HepG2 (cell line): ENCODE measurements around the gene CDC25C. TPM values are rescaled to one million over a fixed set of nuclear protein-coding genes. Genes with fewer than 3 reads are reported as not detected.

ENCODE experiments used
- FOXA3 ChIP-seq: IDR thresholded peaks from 2 replicates; pipeline ENCODE4 v1.6.1; 2016; ENCODE audit warnings: missing genetic modification reagents, missing compliant biosample characterization
- HCFC1 ChIP-seq: fragments of 150-350 bp; IDR thresholded peaks from 2 replicates; pipeline ENCODE4 v1.6.1; 2014; ENCODE audit warnings: low read depth, low read length
- IRF2 ChIP-seq: IDR thresholded peaks from 2 replicates; pipeline ENCODE4 v1.6.1; 2018; ENCODE audit warnings: missing genetic modification reagents, missing compliant biosample characterization
- JUND ChIP-seq: sonication (generic); formaldehyde crosslinking; IDR thresholded peaks from 2 replicates; pipeline ENCODE4 v1.8.0; 2022; ENCODE audit warnings: mild to moderate bottlenecking, missing genetic modification reagents
- KLF12 ChIP-seq: sonication (generic); formaldehyde crosslinking; IDR thresholded peaks from 2 replicates; pipeline ENCODE4 v1.4.0; 2020; ENCODE audit warnings: missing genetic modification reagents, borderline replicate concordance
- RFXAP ChIP-seq: sonication (generic); formaldehyde crosslinking; IDR thresholded peaks from 2 replicates; pipeline ENCODE4 v1.4.0; 2020; ENCODE audit warnings: missing genetic modification reagents, borderline replicate concordance
- SMAD3 ChIP-seq: sonication (generic); formaldehyde crosslinking; IDR thresholded peaks from 2 replicates; pipeline ENCODE4 v1.4.0; 2020; ENCODE audit warnings: missing genetic modification reagents
- XRCC5 ChIP-seq: fragments of 200-400 bp; formaldehyde crosslinking; optimal IDR thresholded peaks from 2 replicates; pipeline ENCODE3; 2017; ENCODE audit warnings: mild to moderate bottlenecking, low read length
- ZKSCAN5 ChIP-seq: sonication (generic); formaldehyde crosslinking; IDR thresholded peaks from 2 replicates; pipeline ENCODE4 v1.5.1; 2020; ENCODE audit warnings: mild to moderate bottlenecking, missing genetic modification reagents
- ZNF281 ChIP-seq: sonication (generic); formaldehyde crosslinking; IDR thresholded peaks from 2 replicates; pipeline ENCODE4 v1.4.0; 2020; ENCODE audit warnings: missing genetic modification reagents, borderline replicate concordance
- ZNF468 ChIP-seq: sonication (generic); formaldehyde crosslinking; IDR thresholded peaks from 2 replicates; pipeline ENCODE4 v1.8.0; 2022; ENCODE audit warnings: mild to moderate bottlenecking, moderate library complexity, missing genetic modification reagents
- ZNF543 ChIP-seq: sonication (generic); formaldehyde crosslinking; IDR thresholded peaks from 2 replicates; pipeline ENCODE4 v1.4.0; 2020; ENCODE audit warnings: mild to moderate bottlenecking, missing genetic modification reagents
- ZNF598 ChIP-seq: sonication (generic); formaldehyde crosslinking; IDR thresholded peaks from 2 replicates; pipeline ENCODE4 v1.5.1; 2020; ENCODE audit warnings: mild to moderate bottlenecking, missing genetic modification reagents, borderline replicate concordance
- ZNF644 ChIP-seq: IDR thresholded peaks from 2 replicates; pipeline ENCODE4 v1.6.1; 2016; ENCODE audit warnings: low read depth
- ZNF788 ChIP-seq: sonication (generic); formaldehyde crosslinking; IDR thresholded peaks from 2 replicates; pipeline ENCODE4 v1.5.0; 2020; ENCODE audit warnings: mild to moderate bottlenecking, missing genetic modification reagents, borderline replicate concordance
- ZNF816 ChIP-seq: sonication (generic); formaldehyde crosslinking; IDR thresholded peaks from 2 replicates; pipeline ENCODE4 v1.8.0; 2022; ENCODE audit warnings: missing genetic modification reagents, mild to moderate bottlenecking, borderline replicate concordance
- polyA plus RNA-seq, 8 experiments: library from polyadenylated mRNA; depleted of rRNA in 3 of 8; stranded (reverse) in 7 of 8; unstranded in 1 of 8; fragments of >200 nt; fragmentation: Illumina TruSeq in 4 of 8; extraction: Trizol in 4 of 8; gene quantifications; 2 replicates each; pipeline versions ENCODE4 v1.2.1 to v1.2.3, GENCODE V29; 2011 to 2016; ENCODE audit warnings: low read depth in 4 of 8, missing spikeins in 1 of 8, mixed read lengths in 1 of 8; ENCODE audit not compliant: insufficient read depth in 1 of 8
- total RNA-seq, 5 experiments: library from RNA; depleted of rRNA; stranded (reverse); fragments of >200 nt; fragmentation: Illumina TruSeq; extraction: Trizol; gene quantifications; 2 replicates each; pipeline ENCODE4 v1.2.3, GENCODE V29; 2016; ENCODE audit warnings: low read depth in 1 of 5
- TF ChIP-seq, protein P1 (sequence below): sonication (generic); formaldehyde crosslinking; IDR thresholded peaks from 2 replicates; pipeline ENCODE4 v1.8.1; 2023; ENCODE audit warnings: mild to moderate bottlenecking, missing genetic modification reagents
- TF ChIP-seq, protein P2 (sequence below): IDR thresholded peaks from 2 replicates; pipeline ENCODE4 v1.6.1; 2016; ENCODE audit warnings: low read depth, missing genetic modification reagents, missing compliant biosample characterization

Gene CDC25C
- total and polyA plus RNA-seq, 2 of the 13 experiments (the other 11 are each of a cell fraction or from before 2014, with no cell fraction given) = 17.7 to 27.6 TPM

DNA sequence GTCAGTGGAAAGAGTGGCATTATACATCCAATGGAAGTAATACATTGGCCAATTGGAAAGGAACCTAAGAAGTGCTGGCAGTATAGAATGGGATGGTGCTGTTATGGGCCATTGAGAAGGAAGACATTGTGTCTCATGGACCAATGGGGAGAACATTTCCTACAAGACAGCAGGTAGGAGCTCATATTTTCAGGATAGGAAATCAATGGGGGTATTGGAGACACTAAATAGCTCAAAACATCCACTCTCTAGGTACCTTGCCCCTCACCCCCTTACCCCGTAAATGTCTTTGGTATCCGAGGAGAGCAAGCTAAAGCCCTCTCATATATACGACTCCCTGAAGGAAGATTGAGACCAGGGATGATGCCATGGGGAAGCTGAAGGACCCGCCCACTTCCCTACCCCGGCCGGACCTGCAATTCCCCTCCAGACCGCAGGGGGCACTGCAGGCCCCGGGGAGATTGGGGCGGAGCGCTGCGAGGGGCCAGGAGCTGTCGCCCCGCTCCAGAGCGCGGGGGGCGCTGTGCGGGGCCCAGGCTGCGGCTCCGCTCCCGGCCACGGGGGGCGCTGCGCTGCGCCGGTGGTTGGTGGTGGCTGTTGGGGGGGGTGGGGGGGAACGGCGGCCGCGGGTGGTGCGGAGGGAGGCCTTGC lies 20.6 kb upstream of the CDC25C start, which contains the start of gene KDM3B (continued):
- TF ChIP-seq ZKSCAN5 (CRISPR knock-in tag) (no peak), ZNF468 (CRISPR knock-in tag) (peak; percentile 88; the same call in 1 of the 2 replicates), RFXAP (CRISPR knock-in tag) (peak; percentile 47; the same call in 1 of the 2 replicates), FOXA3 (CRISPR knock-in tag) (peak; percentile 67), ZNF598 (CRISPR knock-in tag) (no peak), SMAD3 (CRISPR knock-in tag) (peak; percentile 57; the same call in 1 of the 2 replicates), HCFC1 (peak; percentile 50), ZNF281 (CRISPR knock-in tag) (0 out of 2 replicates have a peak, but pooled peaks have one; percentile 34), KLF12 (CRISPR knock-in tag) (peak; percentile 67; the same call in 1 of the 2 replicates), XRCC5 (peak; percentile 97), ZNF543 (CRISPR knock-in tag) (no peak), ZNF816 (CRISPR knock-in tag) (no peak), ZNF644 (CRISPR knock-in tag) (peak; percentile 68; the same call in 1 of the 2 replicates), IRF2 (CRISPR knock-in tag) (peak; percentile 80), ZNF788 (CRISPR knock-in tag) (peak; percentile 81; the same call in 1 of the 2 replicates), JUND (peak; percentile 39; the same call in 1 of the 2 replicates)
- TF ChIP-seq, protein P1, sequence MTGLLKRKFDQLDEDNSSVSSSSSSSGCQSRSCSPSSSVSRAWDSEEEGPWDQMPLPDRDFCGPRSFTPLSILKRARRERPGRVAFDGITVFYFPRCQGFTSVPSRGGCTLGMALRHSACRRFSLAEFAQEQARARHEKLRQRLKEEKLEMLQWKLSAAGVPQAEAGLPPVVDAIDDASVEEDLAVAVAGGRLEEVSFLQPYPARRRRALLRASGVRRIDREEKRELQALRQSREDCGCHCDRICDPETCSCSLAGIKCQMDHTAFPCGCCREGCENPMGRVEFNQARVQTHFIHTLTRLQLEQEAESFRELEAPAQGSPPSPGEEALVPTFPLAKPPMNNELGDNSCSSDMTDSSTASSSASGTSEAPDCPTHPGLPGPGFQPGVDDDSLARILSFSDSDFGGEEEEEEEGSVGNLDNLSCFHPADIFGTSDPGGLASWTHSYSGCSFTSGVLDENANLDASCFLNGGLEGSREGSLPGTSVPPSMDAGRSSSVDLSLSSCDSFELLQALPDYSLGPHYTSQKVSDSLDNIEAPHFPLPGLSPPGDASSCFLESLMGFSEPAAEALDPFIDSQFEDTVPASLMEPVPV (CRISPR knock-in tag) = 0 out of 2 replicates have a peak, but pooled peaks have one; percentile 48
- TF ChIP-seq, protein P2, sequence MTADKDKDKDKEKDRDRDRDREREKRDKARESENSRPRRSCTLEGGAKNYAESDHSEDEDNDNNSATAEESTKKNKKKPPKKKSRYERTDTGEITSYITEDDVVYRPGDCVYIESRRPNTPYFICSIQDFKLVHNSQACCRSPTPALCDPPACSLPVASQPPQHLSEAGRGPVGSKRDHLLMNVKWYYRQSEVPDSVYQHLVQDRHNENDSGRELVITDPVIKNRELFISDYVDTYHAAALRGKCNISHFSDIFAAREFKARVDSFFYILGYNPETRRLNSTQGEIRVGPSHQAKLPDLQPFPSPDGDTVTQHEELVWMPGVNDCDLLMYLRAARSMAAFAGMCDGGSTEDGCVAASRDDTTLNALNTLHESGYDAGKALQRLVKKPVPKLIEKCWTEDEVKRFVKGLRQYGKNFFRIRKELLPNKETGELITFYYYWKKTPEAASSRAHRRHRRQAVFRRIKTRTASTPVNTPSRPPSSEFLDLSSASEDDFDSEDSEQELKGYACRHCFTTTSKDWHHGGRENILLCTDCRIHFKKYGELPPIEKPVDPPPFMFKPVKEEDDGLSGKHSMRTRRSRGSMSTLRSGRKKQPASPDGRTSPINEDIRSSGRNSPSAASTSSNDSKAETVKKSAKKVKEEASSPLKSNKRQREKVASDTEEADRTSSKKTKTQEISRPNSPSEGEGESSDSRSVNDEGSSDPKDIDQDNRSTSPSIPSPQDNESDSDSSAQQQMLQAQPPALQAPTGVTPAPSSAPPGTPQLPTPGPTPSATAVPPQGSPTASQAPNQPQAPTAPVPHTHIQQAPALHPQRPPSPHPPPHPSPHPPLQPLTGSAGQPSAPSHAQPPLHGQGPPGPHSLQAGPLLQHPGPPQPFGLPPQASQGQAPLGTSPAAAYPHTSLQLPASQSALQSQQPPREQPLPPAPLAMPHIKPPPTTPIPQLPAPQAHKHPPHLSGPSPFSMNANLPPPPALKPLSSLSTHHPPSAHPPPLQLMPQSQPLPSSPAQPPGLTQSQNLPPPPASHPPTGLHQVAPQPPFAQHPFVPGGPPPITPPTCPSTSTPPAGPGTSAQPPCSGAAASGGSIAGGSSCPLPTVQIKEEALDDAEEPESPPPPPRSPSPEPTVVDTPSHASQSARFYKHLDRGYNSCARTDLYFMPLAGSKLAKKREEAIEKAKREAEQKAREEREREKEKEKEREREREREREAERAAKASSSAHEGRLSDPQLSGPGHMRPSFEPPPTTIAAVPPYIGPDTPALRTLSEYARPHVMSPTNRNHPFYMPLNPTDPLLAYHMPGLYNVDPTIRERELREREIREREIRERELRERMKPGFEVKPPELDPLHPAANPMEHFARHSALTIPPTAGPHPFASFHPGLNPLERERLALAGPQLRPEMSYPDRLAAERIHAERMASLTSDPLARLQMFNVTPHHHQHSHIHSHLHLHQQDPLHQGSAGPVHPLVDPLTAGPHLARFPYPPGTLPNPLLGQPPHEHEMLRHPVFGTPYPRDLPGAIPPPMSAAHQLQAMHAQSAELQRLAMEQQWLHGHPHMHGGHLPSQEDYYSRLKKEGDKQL = no peak
